Ovary (tissue), 9 donors: Measurements from ENCODE around the gene GALNT10. TPM values are rescaled to one million over a fixed set of nuclear protein-coding genes. Genes with fewer than 3 reads are reported as not detected.
A peak's percentile ranks its signal among the peaks of the same experiment; 100 is the strongest.

Experiments
- DNase-seq, 5 donors: peaks; one replicate each; pipeline ENCODE4 v3.0.0-alpha.2; 2019 to 2020
- H3K27ac ChIP-seq, 2 donors: fragments of 200-600 bp; one replicate each; pipeline versions ENCODE4 v1.5.1 to v1.8.0; 2019 to 2022
- H3K27me3 ChIP-seq: fragments of 200-600 bp; one replicate; pipeline ENCODE4 v1.8.0; 2022
- H3K36me3 ChIP-seq: fragments of 200-600 bp; sonication (generic); one replicate; pipeline ENCODE4 v1.5.1; 2019
- H3K4me1 ChIP-seq: one replicate; pipeline ENCODE4 v1.8.1; 2013; ENCODE audit warnings: mild to moderate bottlenecking, moderate library complexity; ENCODE audit not compliant: insufficient read depth
- H3K4me3 ChIP-seq: fragments of 200-600 bp; sonication (generic); one replicate; pipeline ENCODE4 v1.5.1; 2017
- H3K9me3 ChIP-seq, 2 donors: fragments of 200-600 bp in 1 of 2; sonication (generic) in 1 of 2; one replicate each; pipeline versions ENCODE4 v1.5.1 to v1.8.1; 2013 to 2019; ENCODE audit warnings: mild to moderate bottlenecking in 1 of 2, moderate library complexity in 1 of 2
- EP300 ChIP-seq: sonication (generic); formaldehyde crosslinking; IDR thresholded peaks from one replicate; pipeline ENCODE4 v1.6.1; 2017; ENCODE audit warnings: antibody characterized with exemption
- POLR2A ChIP-seq: fragments of 450-650 bp; IDR thresholded peaks from one replicate; pipeline ENCODE4 v1.6.1; 2017; ENCODE audit warnings: antibody characterized with exemption, mild to moderate bottlenecking, moderate library complexity
- WGBS, 3 donors: extraction: QIAGEN DNeasy Blood & Tissue Kit in 1 of 3; methylation state at CpG; one replicate each; pipeline versions ENCODE4 v1.1.5 to v1.1.7; 2013 to 2017; 5-methylcytosine and 5-hydroxymethylcytosine counted together
- intact Hi-C, 4 donors: fragments of 100-400 bp; cut with DNase I; formaldehyde crosslinking; loops; one replicate each; pipeline versions ENCODE4 v1.11.0 to v1.15.1; 2022 to 2023
- polyA plus RNA-seq, 2 donors: library from polyadenylated mRNA; stranded (reverse); fragments of 200-250 nt in 1 of 2; fragments of 350-450 nt in 1 of 2; fragmentation: Illumina TruSeq in 1 of 2; extraction: RNeasy Lipid Tissue Mini Kit (QIAGEN cat#74804) in 1 of 2; gene quantifications; one replicate each; pipeline ENCODE4 v1.2.3, GENCODE V29; 2013 to 2014
- total RNA-seq, 7 donors: library from RNA; depleted of rRNA in 2 of 7; stranded (reverse); fragments of >200 nt in 2 of 7; fragmentation: NEBNext Ultra II Directional in 3 of 7; extraction: Animal tissue kit (Norgen Biotek cat#: 25700) in 3 of 7; gene quantifications; one replicate each; pipeline versions ENCODE4 v1.1.0 to v1.2.4, GENCODE V29; 2016 to 2023
- TF ChIP-seq, protein P1 (sequence below), 3 donors: fragments of 450-650 bp in 2 of 3; fragments of 200-600 bp in 1 of 3; IDR thresholded peaks; one replicate each; pipeline versions ENCODE4 v1.5.1 to v1.8.0; 2016 to 2022; ENCODE audit warnings: antibody characterized with exemption in 3 of 3, mild to moderate bottlenecking in 1 of 3
- donor health status: DM: no; HTN: no; CAD: no; lungs with moderate emphysema.
- donor health status: DM: no; HTN: no; CAD: no.
- donor health status: Bipolar disorder and iron deficiency.
- donor health status: DM: yes; HTN: yes; CAD: no.
- donor health status: DM: no; HTN: no; CAD: no.
- donor health status: DM: yes; HTN: yes; CAD: no.

The GALNT10 gene
- total and polyA plus RNA-seq, 9 donors, result 34.5 to 206 (median 88.7) TPM

DNA sequence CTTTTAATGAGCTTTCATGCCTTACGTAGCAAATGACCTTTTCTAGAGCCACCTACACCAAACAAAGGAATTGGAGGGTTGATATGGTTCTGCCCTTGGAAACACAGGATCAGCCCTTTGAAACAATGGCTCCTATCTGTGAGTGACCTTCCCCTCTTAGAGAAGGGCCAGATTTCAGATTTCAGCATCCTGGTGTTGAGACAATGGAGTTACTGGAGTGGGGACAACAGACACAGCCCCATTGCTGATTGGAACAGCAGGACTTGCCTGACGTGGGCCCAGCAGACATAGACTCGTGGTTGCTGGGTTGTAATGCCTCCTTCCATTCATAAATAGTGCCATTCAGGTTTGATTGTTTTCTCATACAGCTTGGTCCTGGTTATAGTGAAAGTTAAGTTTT, 96.0 kb downstream of the GALNT10 start:
- Histone ChIP-seq H3K4me1 (peaks cover 16% of the 10 kb centered on the region), H3K9me3 (no peaks in the 10 kb centered on the region), H3K36me3 (no peaks in the 10 kb centered on the region), H3K27ac (peak overlapping the region in 1 of 2 donors; percentile 47), H3K27me3 (no peaks in the 10 kb centered on the region), H3K4me3 (no peak overlapping the region)
- TF ChIP-seq, protein P1, sequence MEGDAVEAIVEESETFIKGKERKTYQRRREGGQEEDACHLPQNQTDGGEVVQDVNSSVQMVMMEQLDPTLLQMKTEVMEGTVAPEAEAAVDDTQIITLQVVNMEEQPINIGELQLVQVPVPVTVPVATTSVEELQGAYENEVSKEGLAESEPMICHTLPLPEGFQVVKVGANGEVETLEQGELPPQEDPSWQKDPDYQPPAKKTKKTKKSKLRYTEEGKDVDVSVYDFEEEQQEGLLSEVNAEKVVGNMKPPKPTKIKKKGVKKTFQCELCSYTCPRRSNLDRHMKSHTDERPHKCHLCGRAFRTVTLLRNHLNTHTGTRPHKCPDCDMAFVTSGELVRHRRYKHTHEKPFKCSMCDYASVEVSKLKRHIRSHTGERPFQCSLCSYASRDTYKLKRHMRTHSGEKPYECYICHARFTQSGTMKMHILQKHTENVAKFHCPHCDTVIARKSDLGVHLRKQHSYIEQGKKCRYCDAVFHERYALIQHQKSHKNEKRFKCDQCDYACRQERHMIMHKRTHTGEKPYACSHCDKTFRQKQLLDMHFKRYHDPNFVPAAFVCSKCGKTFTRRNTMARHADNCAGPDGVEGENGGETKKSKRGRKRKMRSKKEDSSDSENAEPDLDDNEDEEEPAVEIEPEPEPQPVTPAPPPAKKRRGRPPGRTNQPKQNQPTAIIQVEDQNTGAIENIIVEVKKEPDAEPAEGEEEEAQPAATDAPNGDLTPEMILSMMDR (IDR thresholded peaks at IDR 0.05), result no peak
- TF ChIP-seq POLR2A (no peak), EP300 (no peak)
- 18 to 36% (median 25%) methylated on average over 3 of the region's 3 CpGs for WGBS, 3 donors
- no peak for DNase-seq
- intact Hi-C loops, result no loop called here

DNA sequence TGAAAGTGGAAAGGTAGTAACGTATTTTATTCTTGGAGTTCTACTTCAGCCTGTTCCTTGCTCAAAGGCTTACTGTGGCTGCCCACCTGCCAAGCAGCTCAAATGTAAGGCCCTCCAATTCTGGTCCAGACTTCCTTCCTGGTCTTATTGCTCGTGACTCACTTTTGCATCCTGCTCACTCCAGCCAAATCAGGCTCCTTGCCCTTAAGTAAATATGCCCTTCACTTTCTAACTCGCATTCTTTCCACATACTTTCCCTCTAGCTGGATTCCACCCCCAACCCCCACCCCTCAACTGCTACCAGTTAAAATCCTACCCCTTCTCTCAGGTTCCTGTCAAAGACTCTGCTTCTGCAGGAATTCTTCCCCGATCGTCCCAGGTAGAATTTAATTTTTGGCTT, 96.6 kb downstream of the GALNT10 start:
- intact Hi-C loops, result no loop called here
- WGBS, 3 donors, result 19 to 33% (median 20%) methylated on average over 5 of the region's 5 CpGs
- no peak overlapping the region for H3K4me3 ChIP-seq
- H3K27me3 ChIP-seq, result no peaks in the 10 kb centered on the region
- H3K9me3 ChIP-seq, result no peaks in the 10 kb centered on the region
- H3K27ac ChIP-seq, result peak overlapping the region in 1 of 2 donors; percentile 47
- H3K36me3 ChIP-seq, result no peaks in the 10 kb centered on the region
- DNase-seq, result no peak
- H3K4me1 ChIP-seq, result peaks cover 16% of the 10 kb centered on the region
- TF ChIP-seq, protein P1 (IDR thresholded peaks at IDR 0.05), result no peak
- TF ChIP-seq EP300 (no peak), POLR2A (no peak)

DNA sequence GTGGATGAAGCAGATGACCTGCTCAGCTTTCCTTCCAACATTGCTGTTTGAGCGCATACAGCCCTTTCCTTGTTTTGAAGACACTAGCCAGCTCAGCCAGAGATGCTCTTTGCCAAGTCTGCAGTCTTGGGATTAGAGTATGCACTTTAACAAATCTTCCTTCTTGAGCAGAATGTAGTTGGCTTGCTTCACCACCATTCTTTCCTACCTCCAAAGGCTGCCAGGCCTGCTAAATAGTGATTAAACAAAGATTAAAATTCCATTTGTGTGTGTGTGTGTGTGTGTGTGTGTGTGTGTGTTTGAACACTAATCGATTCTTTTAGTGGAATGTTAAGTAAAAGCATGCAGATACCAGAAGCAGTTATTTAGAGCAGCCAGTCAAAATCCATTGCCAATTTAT, 97.6 kb downstream of the GALNT10 start:
- intact Hi-C loops, result no loop called here
- H3K4me1 ChIP-seq, result peaks cover 16% of the 10 kb centered on the region
- H3K9me3 ChIP-seq, result no peaks in the 10 kb centered on the region
- H3K27ac ChIP-seq, result peak overlapping the region in 1 of 2 donors; percentile 47
- no peaks in the 10 kb centered on the region for H3K27me3 ChIP-seq
- H3K36me3 ChIP-seq, result no peaks in the 10 kb centered on the region
- TF ChIP-seq POLR2A (no peak), EP300 (no peak)
- TF ChIP-seq, protein P1 (IDR thresholded peaks at IDR 0.05), result no peak
- no peak overlapping the region for H3K4me3 ChIP-seq
- DNase-seq, result peak; percentile 33 to 52 (median 44)
- WGBS, 3 donors, result 5 to 11% (median 6%) methylated on average over 2 of the region's 2 CpGs

DNA sequence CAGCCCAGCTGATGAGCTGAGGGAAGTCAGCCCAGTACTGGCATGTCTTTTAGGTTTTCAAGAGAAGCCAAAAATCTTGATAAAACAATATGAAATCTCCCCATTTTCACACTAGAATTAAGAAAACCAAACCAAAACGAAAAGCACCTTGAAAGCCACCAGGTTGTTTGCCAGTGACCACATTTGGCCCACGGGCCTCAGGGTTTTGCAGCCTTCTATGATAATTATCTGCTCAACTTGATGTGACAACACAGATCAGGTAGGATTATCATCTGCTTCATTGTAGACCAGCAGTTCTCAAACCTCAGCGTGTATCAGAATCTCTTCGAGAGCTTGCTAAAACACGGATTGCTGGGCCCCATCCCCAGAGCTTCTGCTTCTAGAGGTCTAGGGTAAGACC, 101.4 kb downstream of the GALNT10 start:
- Histone ChIP-seq H3K4me3 (no peak overlapping the region), H3K4me1 (peaks cover 5% of the 10 kb centered on the region), H3K9me3 (no peaks in the 10 kb centered on the region), H3K27me3 (no peaks in the 10 kb centered on the region), H3K27ac (no peak overlapping the region), H3K36me3 (no peaks in the 10 kb centered on the region)
- WGBS, 3 donors, result 91 to 95% (median 93%) methylated on average over 5 of the region's 5 CpGs
- no peak for TF ChIP-seq POLR2A
- DNase-seq, result no peak
- intact Hi-C loops, result no loop called here

DNA sequence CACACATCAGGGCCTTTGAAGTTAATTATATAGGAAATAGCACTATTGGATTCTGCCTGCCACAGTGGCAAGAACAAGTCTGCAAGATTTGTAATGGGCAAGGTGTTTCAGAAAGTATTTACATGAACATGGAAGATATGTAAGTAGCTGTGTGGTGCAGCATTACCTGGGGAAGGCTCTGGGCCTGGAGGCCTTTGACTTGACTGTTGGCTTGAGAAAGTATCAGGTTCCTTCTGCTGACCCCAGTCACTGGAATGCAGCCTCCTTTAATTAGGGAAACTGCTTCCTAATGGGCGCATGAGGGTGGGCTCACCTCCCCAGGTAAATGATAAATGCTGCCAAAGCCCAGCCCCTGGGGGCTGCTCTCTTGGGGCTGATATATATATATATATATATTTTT, 102.7 kb downstream of the GALNT10 start:
- TF ChIP-seq, protein P1 (IDR thresholded peaks at IDR 0.05), result no peak
- TF ChIP-seq POLR2A (no peak), EP300 (no peak)
- no peaks in the 10 kb centered on the region for H3K9me3 ChIP-seq
- no peak for DNase-seq
- no peaks in the 10 kb centered on the region for H3K27me3 ChIP-seq
- 95 to 100% (median 98%) methylated on average over 1 of the region's 1 CpG for WGBS, 3 donors
- intact Hi-C loops, result no loop called here
- H3K4me1 ChIP-seq, result peaks cover 1% of the 10 kb centered on the region
- H3K36me3 ChIP-seq, result no peaks in the 10 kb centered on the region
- no peak overlapping the region for H3K4me3 ChIP-seq
- no peak overlapping the region for H3K27ac ChIP-seq
